B cell (primary cell): ENCODE results near the gene SMC1B.
"Not testable (repeated sequence)": the region's sequence is repeated elsewhere in the genome, so short reads cannot be mapped to it uniquely, and the experiment has no call there.

Experiments
- EZH2 ChIP-seq: IDR thresholded peaks from 2 replicates; pipeline ENCODE4 v1.6.1; 2012; ENCODE audit warnings: borderline replicate concordance, low read depth, mild to moderate bottlenecking, moderate library complexity, low read length; ENCODE audit not compliant: insufficient read depth, poor library complexity, severe bottlenecking
- TF ChIP-seq, protein P1 (sequence below): fragments of 200-600 bp; IDR thresholded peaks from one replicate; pipeline ENCODE4 v1.8.0; 2022; ENCODE audit warnings: antibody characterized with exemption, mild to moderate bottlenecking

DNA sequence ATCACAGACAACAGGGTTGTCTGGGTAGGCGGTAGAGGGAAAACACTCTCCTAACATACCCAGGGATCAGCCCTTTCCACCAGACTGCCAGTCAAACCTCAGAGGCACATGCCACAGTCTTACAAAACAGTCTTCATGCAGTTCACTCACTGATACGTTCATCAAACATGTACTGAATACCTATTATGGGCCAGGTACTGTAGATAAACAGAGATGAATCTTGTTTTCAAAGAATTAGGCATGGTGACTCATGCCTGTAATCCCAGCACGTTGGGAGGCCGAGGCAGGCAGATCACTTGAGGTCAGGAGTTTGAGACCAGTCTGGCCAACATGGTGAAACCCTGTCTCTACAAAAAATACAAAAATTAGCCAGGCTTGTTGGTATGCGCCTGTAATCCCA lies 60.6 kb downstream of the SMC1B start:
- TF ChIP-seq, protein P1, sequence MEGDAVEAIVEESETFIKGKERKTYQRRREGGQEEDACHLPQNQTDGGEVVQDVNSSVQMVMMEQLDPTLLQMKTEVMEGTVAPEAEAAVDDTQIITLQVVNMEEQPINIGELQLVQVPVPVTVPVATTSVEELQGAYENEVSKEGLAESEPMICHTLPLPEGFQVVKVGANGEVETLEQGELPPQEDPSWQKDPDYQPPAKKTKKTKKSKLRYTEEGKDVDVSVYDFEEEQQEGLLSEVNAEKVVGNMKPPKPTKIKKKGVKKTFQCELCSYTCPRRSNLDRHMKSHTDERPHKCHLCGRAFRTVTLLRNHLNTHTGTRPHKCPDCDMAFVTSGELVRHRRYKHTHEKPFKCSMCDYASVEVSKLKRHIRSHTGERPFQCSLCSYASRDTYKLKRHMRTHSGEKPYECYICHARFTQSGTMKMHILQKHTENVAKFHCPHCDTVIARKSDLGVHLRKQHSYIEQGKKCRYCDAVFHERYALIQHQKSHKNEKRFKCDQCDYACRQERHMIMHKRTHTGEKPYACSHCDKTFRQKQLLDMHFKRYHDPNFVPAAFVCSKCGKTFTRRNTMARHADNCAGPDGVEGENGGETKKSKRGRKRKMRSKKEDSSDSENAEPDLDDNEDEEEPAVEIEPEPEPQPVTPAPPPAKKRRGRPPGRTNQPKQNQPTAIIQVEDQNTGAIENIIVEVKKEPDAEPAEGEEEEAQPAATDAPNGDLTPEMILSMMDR: not testable (repeated sequence)
- not testable (repeated sequence) for TF ChIP-seq EZH2
